CD4-positive, alpha-beta T cell treated with Interleukin-1 beta for 1 hour (primary cell): ENCODE results near the gene KIFAP3.
"Not testable (repeated sequence)": the region's sequence is repeated elsewhere in the genome, so short reads cannot be mapped to it uniquely, and the experiment has no call there.

ENCODE experiments used
- DNase-seq, 2 donors: peaks; one replicate each; pipeline ENCODE4 v3.0.0-alpha.2; 2020 to 2022

Gene KIFAP3

DNA sequence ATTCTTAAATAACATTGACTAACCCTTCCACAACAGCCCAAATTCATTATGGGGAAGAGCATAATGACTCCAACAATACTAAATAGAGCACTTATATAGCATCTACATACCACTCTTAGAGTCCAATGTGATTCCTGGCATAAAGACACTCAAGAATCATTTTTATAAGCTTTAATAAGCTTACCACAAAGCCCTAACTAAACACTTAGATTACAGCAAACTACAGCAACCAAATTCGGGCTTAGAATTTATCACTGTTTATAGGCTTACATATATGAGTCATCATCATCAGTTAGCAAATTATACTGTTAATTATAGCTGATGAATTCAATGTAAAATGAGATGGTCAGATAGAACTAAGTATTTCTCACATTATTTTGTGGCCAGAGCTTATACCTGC lies 188.1 kb downstream of the KIFAP3 start:
- DNase-seq = no peak

- no peak for DNase-seq
Observed at GRCh38 chr1:169885207-169885606, 189.3 kb downstream of the KIFAP3 start.

DNA sequence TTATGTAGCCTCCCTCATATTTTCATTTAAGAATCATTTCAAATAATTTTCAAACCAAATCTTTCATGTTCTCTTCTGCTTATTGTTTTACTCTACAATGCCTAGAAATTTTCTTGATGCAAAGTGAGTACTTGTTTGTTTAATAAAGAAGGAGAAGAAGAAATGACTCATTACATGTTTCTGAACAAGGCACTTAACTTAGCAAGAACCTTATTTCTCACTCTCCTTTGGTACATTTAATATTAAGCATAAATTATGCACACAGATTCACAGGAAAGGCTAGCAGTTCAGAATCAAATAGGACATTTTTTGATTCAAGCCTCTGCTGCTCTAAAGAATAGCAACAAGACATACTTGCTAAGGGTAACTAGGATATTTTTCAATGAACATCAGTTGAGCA lies 189.9 kb downstream of the KIFAP3 start:
- no peak for DNase-seq

DNA sequence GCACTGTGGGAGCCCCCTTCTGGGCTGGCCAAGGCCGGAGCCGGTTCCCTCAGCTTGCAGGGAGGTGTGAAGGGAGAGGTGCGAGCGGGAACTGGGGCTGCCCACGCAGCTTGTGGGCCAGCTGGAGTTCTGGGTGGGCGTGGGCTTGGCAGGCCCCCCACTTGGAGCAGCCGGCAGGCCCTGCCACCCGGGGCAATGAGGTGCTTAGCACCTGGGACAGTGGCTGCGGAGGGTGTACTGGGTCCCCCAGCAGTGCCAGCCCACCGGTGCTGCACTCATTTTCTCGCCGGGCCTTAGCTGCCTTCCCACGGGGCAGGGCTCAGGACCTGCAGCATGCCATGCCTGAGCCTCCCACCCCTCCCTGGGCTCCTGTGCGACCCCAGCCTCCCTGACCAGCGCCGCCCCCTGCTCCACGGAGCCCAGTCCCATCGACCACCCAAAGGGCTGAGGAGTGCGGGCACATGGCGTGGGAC lies 192.4 kb downstream of the KIFAP3 start:
- no peak for DNase-seq

- DNase-seq = no peak
Observed at GRCh38 chr1:169879034-169879840, 195.3 kb downstream of the KIFAP3 start.

- DNase-seq = no peak
Observed at GRCh38 chr1:169878498-169878897, 196.0 kb downstream of the KIFAP3 start.

DNA sequence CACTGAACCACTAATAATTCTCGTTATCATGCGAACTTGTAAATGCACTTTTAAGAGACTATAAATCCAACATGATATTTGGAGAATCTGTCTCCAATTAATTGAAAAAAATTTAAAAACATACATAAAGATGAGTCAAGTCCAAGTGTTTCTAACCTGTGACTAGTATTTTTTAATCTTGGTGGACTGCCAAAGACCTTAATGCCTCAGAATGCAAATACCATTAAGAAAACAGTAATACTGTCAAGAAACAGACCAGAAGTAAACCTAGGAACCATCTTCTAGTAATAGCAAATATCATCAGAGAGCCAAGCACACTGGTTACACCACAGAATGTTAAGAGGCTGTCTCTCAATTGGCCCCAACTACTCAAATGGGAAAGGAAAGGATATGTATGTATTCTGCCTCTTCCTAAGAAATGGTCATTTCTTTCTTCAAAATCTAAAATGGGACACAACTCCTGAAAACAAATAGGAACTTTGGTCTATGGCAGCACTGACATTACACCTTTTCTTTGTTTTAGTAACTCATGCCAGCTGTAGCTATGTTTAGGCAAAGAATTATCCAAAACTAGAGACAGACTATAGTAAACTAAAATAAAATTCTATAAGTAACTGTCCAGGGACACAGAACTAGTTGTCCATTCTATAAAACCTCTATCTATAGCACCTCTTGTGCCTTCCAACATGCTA lies 196.5 kb downstream of the KIFAP3 start:
- no peak for DNase-seq

- DNase-seq = no peak
Observed at GRCh38 chr1:169874229-169874628, 200.3 kb downstream of the KIFAP3 start.

GRCh38 chr1:169873582-169874199 lies 200.8 kb downstream of the KIFAP3 start:
- no peak for DNase-seq

GRCh38 chr1:169872906-169873305 lies 201.6 kb downstream of the KIFAP3 start:
- no peak for DNase-seq

- not testable (repeated sequence) for DNase-seq
Observed at GRCh38 chr1:169871988-169872387, 202.5 kb downstream of the KIFAP3 start.
